Natural killer cell (primary cell): Measurements from ENCODE around the gene COL16A1. TPM values are rescaled to one million over a fixed set of nuclear protein-coding genes. Genes with fewer than 3 reads are reported as not detected.

Experiments
- ATAC-seq, 3 donors: fragments of 150-1000 bp in 2 of 3; fragments of 200-7000 bp in 1 of 3; cut with Tn5 transposase; 1 replicate in 1 of 3; 2 replicates in 2 of 3; pipeline ENCODE4 v1.10.0; 2021; ENCODE audit warnings: mild to moderate bottlenecking in 2 of 3, moderate library complexity in 2 of 3
- DNase-seq, 2 donors: peaks; one replicate each; pipeline versions ENCODE4 v3.0.0 to v3.0.0-alpha.2; 2013 to 2021; ENCODE audit warnings: mixed read lengths in 1 of 2
- H3K27ac ChIP-seq: one replicate; pipeline ENCODE4 v1.5.1; 2013; ENCODE audit warnings: mild to moderate bottlenecking, low read length
- H3K27me3 ChIP-seq: one replicate; pipeline ENCODE4 v1.6.1; 2013; ENCODE audit warnings: low read length; ENCODE audit not compliant: control insufficient read depth, insufficient read depth
- H3K36me3 ChIP-seq: one replicate; pipeline ENCODE4 v1.6.1; 2013; ENCODE audit warnings: low read length; ENCODE audit not compliant: control insufficient read depth, insufficient read depth
- H3K4me1 ChIP-seq: one replicate; pipeline ENCODE4 v1.6.1; 2013; ENCODE audit warnings: low read length; ENCODE audit not compliant: control insufficient read depth, insufficient read depth
- H3K4me3 ChIP-seq: one replicate; pipeline ENCODE4 v1.5.1; 2013; ENCODE audit warnings: low read length
- H3K9me3 ChIP-seq: one replicate; pipeline ENCODE4 v1.6.1; 2013; ENCODE audit warnings: low read length; ENCODE audit not compliant: control insufficient read depth, insufficient read depth
- H3K27ac Mint-ChIP-seq, 2 donors: one replicate each; pipeline ENCODE4 v1.8.0; 2022; ENCODE audit warnings: mild to moderate bottlenecking in 2 of 2, mixed read lengths in 2 of 2, moderate library complexity in 1 of 2
- H3K27me3 Mint-ChIP-seq, 2 donors: one replicate each; pipeline ENCODE4 v1.8.0; 2022; ENCODE audit warnings: low read depth in 2 of 2, mixed read lengths in 2 of 2
- H3K36me3 Mint-ChIP-seq: one replicate; pipeline ENCODE4 v1.8.0; 2022; ENCODE audit warnings: mixed read lengths
- H3K4me1 Mint-ChIP-seq, 2 donors: one replicate each; pipeline ENCODE4 v1.8.0; 2022; ENCODE audit warnings: mixed read lengths in 2 of 2
- H3K4me3 Mint-ChIP-seq: one replicate; pipeline ENCODE4 v1.8.0; 2022; ENCODE audit warnings: mild to moderate bottlenecking, moderate library complexity, mixed read lengths
- H3K9me3 Mint-ChIP-seq, 2 donors: one replicate each; pipeline ENCODE4 v1.8.0; 2022; ENCODE audit warnings: mixed read lengths in 2 of 2
- whole genome bisulfite sequencing: methylation state at CpG from one replicate; pipeline ENCODE4 v1.1.7; 2013; ENCODE audit warnings: missing lambda C conversion rate; ENCODE audit not compliant: insufficient coverage; 5-methylcytosine and 5-hydroxymethylcytosine counted together
- intact Hi-C: fragments of 100-400 bp; cut with micrococcal nuclease; formaldehyde crosslinking; loops from one replicate; pipeline ENCODE4 v1.14.2; 2022
- total RNA-seq, 4 donors: library from RNA; stranded (reverse); fragments of 120-200 nt in 1 of 4; gene quantifications; one replicate each; pipeline versions ENCODE4 v1.2.3 to v1.2.4, GENCODE V29; 2013 to 2022
- TF ChIP-seq, protein P1 (sequence below): fragments of 200-600 bp; IDR thresholded peaks from one replicate; pipeline ENCODE4 v1.8.0; 2022; ENCODE audit warnings: antibody characterized with exemption

The COL16A1 gene
- total RNA-seq, 3 donors from 2014 or later (not counting 1 experiment from before 2014, with no cell fraction given) = 0.14 TPM; not detected in 2

DNA sequence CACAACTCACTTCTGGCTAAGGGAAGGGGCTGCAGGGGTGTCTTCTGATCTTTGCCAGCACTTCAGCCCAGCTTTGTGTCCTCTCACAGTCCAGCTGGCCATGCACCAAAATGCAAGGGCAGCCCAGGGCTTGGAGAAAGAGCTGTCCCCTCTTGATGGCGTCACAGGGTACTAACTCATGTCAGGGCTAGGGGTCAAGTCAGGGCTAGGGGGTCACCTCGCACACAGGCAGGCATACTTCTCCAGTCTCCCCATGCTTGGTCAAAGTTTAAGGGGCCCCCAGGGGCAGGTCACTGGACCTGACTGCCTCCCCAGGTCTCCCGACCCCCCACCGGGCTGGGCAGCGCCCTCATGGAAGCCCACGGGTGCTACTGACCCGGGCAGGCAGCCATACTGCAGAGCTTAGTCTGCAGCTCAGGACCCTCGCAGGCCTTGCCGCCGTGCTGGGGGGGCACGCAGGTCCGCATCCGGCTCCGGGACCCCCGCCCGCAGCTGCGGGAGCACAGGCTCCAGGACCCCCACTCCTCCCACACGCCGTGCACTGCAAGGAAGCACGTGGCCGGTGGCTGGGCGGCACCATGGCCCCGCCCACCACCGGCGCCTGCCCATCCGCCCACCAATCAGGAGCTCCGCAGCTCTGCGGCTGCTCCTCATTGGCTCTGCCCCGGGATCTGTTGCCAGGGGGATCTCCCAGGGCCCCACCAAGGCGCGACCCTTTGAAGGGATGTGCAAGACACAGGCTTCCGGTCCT, 38.8 kb upstream of the COL16A1 start:
- peaks cover 32 to 41% of the 10 kb centered on the region in 2 donors for H3K4me1 Mint-ChIP-seq
- no peak overlapping the region for H3K27ac Mint-ChIP-seq
- Histone ChIP-seq H3K4me1 (peaks cover 49% of the 10 kb centered on the region), H3K9me3 (no peaks in the 10 kb centered on the region), H3K4me3 (no peak overlapping the region), H3K36me3 (no peaks in the 10 kb centered on the region), H3K27ac (no peak overlapping the region), H3K27me3 (no peaks in the 10 kb centered on the region)
- 91% methylated on average over 32 of the region's 32 CpGs for WGBS
- no peaks in the 10 kb centered on the region for H3K36me3 Mint-ChIP-seq
- TF ChIP-seq, protein P1, sequence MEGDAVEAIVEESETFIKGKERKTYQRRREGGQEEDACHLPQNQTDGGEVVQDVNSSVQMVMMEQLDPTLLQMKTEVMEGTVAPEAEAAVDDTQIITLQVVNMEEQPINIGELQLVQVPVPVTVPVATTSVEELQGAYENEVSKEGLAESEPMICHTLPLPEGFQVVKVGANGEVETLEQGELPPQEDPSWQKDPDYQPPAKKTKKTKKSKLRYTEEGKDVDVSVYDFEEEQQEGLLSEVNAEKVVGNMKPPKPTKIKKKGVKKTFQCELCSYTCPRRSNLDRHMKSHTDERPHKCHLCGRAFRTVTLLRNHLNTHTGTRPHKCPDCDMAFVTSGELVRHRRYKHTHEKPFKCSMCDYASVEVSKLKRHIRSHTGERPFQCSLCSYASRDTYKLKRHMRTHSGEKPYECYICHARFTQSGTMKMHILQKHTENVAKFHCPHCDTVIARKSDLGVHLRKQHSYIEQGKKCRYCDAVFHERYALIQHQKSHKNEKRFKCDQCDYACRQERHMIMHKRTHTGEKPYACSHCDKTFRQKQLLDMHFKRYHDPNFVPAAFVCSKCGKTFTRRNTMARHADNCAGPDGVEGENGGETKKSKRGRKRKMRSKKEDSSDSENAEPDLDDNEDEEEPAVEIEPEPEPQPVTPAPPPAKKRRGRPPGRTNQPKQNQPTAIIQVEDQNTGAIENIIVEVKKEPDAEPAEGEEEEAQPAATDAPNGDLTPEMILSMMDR = no peak
- no peak overlapping the region for H3K4me3 Mint-ChIP-seq
- H3K27me3 Mint-ChIP-seq = no peaks in the 10 kb centered on the region
- no peak for DNase-seq
- intact Hi-C loops = no loop called here
- ATAC-seq = no peak
- no peaks in the 10 kb centered on the region for H3K9me3 Mint-ChIP-seq

DNA sequence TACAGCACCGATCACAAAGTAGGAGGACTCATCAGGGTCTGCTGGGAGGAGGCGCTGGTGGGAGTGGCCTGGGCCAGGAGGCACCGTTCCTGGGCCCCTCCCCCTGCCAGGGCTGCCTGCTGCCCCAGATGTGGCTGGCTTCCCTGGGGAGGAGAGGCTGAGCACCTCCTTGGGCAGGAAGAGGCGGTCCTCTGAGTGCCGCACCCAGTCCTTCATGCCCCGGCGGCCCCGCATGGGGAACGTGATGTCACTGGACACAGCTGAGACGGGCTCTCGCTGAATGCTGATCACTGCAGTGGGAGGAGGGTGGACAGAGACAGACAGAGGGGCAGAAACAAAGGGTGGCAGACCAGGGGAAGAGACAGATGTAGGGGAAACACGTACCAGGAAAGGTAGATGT, 35.5 kb upstream of the COL16A1 start:
- H3K27ac ChIP-seq = no peak overlapping the region
- WGBS = 27% methylated on average over 12 of the region's 12 CpGs
- ATAC-seq (peak in 1 of 3 donors; percentile 28), DNase-seq (peak in 1 of 2 donors; percentile 36)
- intact Hi-C loops = no loop called here
- no peak overlapping the region for H3K4me3 Mint-ChIP-seq
- TF ChIP-seq, protein P1 = no peak
- H3K4me1 ChIP-seq = peaks cover 18% of the 10 kb centered on the region
- H3K36me3 ChIP-seq = no peaks in the 10 kb centered on the region
- no peak overlapping the region for H3K4me3 ChIP-seq
- no peaks in the 10 kb centered on the region for H3K27me3 ChIP-seq
- peak overlapping the region in 1 of 2 donors; percentile 27 for H3K27ac Mint-ChIP-seq
- H3K9me3 Mint-ChIP-seq = no peaks in the 10 kb centered on the region
- H3K9me3 ChIP-seq = no peaks in the 10 kb centered on the region
- no peaks in the 10 kb centered on the region for H3K27me3 Mint-ChIP-seq
- H3K4me1 Mint-ChIP-seq = peaks cover 9 to 12% of the 10 kb centered on the region in 2 donors
- H3K36me3 Mint-ChIP-seq = no peaks in the 10 kb centered on the region

DNA sequence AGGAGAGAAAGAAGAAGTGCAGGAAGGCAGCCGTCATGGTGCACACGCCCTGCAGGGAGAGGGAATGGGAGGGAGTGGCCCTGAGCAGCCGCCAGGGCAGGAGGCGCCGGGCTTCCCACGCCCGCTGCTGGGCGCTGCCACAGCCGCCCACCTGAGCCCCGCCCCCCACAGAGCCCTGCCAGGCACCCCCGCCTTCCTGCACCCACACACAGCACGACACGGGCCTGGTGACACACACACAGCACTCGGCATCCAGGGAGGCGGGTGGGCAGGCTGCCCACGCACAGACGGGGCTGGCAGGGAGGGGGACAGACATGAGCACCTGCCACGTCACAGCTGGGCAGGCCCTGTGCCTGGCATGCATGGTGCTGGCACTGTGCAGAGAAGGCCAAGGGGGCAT, 32.9 kb upstream of the COL16A1 start:
- peaks cover 12% of the 10 kb centered on the region for H3K4me1 ChIP-seq
- Mint-ChIP-seq H3K9me3 (no peaks in the 10 kb centered on the region), H3K4me3 (no peak overlapping the region), H3K4me1 (peaks cover 9 to 23% of the 10 kb centered on the region in 2 donors), H3K36me3 (no peaks in the 10 kb centered on the region), H3K27ac (no peak overlapping the region), H3K27me3 (no peaks in the 10 kb centered on the region)
- DNase-seq = peak in 1 of 2 donors; percentile 34
- no peaks in the 10 kb centered on the region for H3K9me3 ChIP-seq
- H3K36me3 ChIP-seq = no peaks in the 10 kb centered on the region
- intact Hi-C loops = no loop called here
- H3K27me3 ChIP-seq = no peaks in the 10 kb centered on the region
- H3K27ac ChIP-seq = no peak overlapping the region
- TF ChIP-seq, protein P1 = no peak
- no peak overlapping the region for H3K4me3 ChIP-seq
- ATAC-seq = no peak
- 66% methylated on average over 18 of the region's 18 CpGs for WGBS

DNA sequence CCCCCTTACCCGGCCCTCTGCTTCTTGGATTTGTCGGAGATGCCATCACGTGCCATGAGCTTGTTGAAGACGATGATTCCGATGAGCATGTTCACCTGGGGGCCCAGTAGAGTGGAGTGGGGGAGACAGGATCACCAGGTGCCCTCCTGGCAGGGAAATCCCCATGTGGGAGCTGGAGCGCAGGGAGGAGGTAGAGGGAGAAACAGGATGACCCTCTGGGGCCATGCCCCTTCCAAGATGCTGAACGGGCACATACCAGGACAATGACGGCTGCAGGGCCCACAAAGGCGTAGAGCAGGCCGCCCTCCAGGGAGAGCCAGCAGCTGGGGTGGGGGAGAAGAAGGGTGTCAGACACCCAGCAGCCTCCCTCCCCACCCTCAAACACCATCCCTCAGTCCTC, 31.8 kb upstream of the COL16A1 start:
- Histone ChIP-seq H3K27me3 (no peaks in the 10 kb centered on the region), H3K4me1 (peaks cover 12% of the 10 kb centered on the region), H3K36me3 (no peaks in the 10 kb centered on the region), H3K4me3 (no peak overlapping the region), H3K9me3 (no peaks in the 10 kb centered on the region), H3K27ac (no peak overlapping the region)
- no peak for DNase-seq
- TF ChIP-seq, protein P1 = no peak
- no peak for ATAC-seq
- no peaks in the 10 kb centered on the region for H3K36me3 Mint-ChIP-seq
- H3K9me3 Mint-ChIP-seq = no peaks in the 10 kb centered on the region
- 95% methylated on average over 9 of the region's 10 CpGs for WGBS
- no peaks in the 10 kb centered on the region for H3K27me3 Mint-ChIP-seq
- H3K4me3 Mint-ChIP-seq = no peak overlapping the region
- H3K27ac Mint-ChIP-seq = no peak overlapping the region
- peaks cover 9 to 23% of the 10 kb centered on the region in 2 donors for H3K4me1 Mint-ChIP-seq
- intact Hi-C loops = no loop called here
